NCI-H345 treated with DMSO at 0.1 percent for 48 hours (cell line): ENCODE data around the gene MEI4.
"Not testable (repeated sequence)": the region's sequence is repeated elsewhere in the genome, so short reads cannot be mapped to it uniquely, and the experiment has no call there.

Source experiments
- DNase-seq: peaks from one replicate; lab custom pipeline; 2025; ENCODE audit not compliant: unreplicated experiment; lab: John Stamatoyannopoulos, UW

The MEI4 gene

GRCh38 chr6:77814119-77814518 lies 161.3 kb downstream of the MEI4 start:
- no peak for DNase-seq

- no peak for DNase-seq
Observed at GRCh38 chr6:77815531-77815930, 162.7 kb downstream of the MEI4 start.

- DNase-seq = no peak
Observed at GRCh38 chr6:77816766-77817270, 164.0 kb downstream of the MEI4 start.

- DNase-seq = no peak
Observed at GRCh38 chr6:77822265-77822664, 169.4 kb downstream of the MEI4 start.

GRCh38 chr6:77825204-77825603 lies 172.4 kb downstream of the MEI4 start:
- no peak for DNase-seq

GRCh38 chr6:77829736-77830135 lies 176.9 kb downstream of the MEI4 start:
- DNase-seq = no peak

- not testable (repeated sequence) for DNase-seq
Observed at GRCh38 chr6:77833749-77834148, 180.9 kb downstream of the MEI4 start.

- no peak for DNase-seq
Observed at GRCh38 chr6:77834591-77834996, 181.8 kb downstream of the MEI4 start.

GRCh38 chr6:77837034-77837784 lies 184.4 kb downstream of the MEI4 start:
- no peak for DNase-seq

- DNase-seq = no peak
Observed at GRCh38 chr6:77839292-77839691, 186.5 kb downstream of the MEI4 start.

- DNase-seq = no peak
Observed at GRCh38 chr6:77844822-77845221, 192.0 kb downstream of the MEI4 start.

- no peak for DNase-seq
Observed at GRCh38 chr6:77853401-77853800, 200.6 kb downstream of the MEI4 start.

- no peak for DNase-seq
Observed at GRCh38 chr6:77856391-77856790, 203.6 kb downstream of the MEI4 start.

GRCh38 chr6:77857421-77857820 lies 204.6 kb downstream of the MEI4 start:
- DNase-seq = no peak

GRCh38 chr6:77876300-77876699 lies 223.5 kb downstream of the MEI4 start:
- DNase-seq = no peak

GRCh38 chr6:77879527-77879926 lies 226.7 kb downstream of the MEI4 start:
- no peak for DNase-seq

GRCh38 chr6:77880501-77880900 lies 227.7 kb downstream of the MEI4 start:
- DNase-seq = no peak

GRCh38 chr6:77883851-77884250 lies 231.0 kb downstream of the MEI4 start:
- no peak for DNase-seq

- DNase-seq = no peak
Observed at GRCh38 chr6:77893391-77893790, 240.6 kb downstream of the MEI4 start.

GRCh38 chr6:77906070-77906469 lies 253.2 kb downstream of the MEI4 start:
- no peak for DNase-seq

- DNase-seq = no peak
Observed at GRCh38 chr6:77910826-77911225, 258.0 kb downstream of the MEI4 start.

GRCh38 chr6:77926198-77926751 lies 273.4 kb downstream of the MEI4 start:
- no peak for DNase-seq

GRCh38 chr6:77930382-77930781 lies 277.5 kb downstream of the MEI4 start:
- no peak for DNase-seq
